GM13977 (cell line): Measurements from ENCODE around the gene PPP1R15B.
A peak's percentile ranks its signal among the peaks of the same experiment; 100 is the strongest.

Experiments
- DNase-seq: peaks from one replicate; pipeline ENCODE4 v3.0.0; 2012; ENCODE audit warnings: low spot score
- CTCF ChIP-seq: IDR thresholded peaks from 2 replicates; pipeline ENCODE4 v1.5.1; 2012; ENCODE audit warnings: mild to moderate bottlenecking, control low read depth; ENCODE audit not compliant: insufficient read depth; ENCODE audit errors: extremely low read depth, missing control alignments
- in situ Hi-C: fragments of 300-500 bp; cut with MboI; formaldehyde crosslinking; loops from one replicate; pipeline ENCODE4 v1.12.0; 2022; ENCODE audit warnings: low sequenced_read_pairs, low pct_unique_long_range_greater_than_20kb, mixed read lengths, inconsistent platforms; ENCODE audit not compliant: unreplicated experiment

Gene PPP1R15B

DNA sequence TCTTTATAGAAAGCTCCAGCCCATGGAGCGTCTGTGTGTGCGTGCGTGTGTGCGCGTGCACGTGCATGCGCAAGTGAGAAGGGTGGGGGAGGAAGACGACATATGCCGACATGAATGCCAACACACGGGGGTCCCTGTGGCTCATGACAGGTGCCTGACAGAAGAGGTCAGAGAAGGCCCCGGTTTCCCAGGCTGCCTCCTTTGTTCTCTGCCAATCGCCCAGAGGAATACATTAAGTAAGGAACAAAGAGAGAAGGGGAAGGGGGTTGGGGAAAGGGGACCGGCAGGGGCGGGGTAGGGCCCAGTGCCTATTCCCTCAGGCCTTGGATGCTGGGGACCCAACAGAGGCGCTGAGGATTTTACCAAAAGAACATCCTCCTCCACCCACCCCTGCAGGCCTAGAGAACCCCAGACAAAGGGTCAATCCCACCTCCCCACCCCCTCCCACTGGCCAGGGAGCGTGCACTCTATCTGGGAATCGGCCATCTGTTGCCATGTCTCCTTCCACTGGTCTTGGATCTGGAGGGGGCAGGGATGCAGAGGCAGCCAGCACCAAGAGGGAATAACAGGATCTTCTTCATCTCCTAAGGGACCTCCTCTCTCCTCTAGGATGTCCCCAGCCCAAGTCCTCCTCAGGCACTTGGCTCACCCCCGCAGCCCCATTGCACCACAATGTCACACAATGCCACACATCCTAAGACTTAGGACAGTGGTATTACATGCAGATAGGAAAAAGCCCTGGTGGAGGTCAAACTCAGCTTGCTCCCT is 43.6 kb upstream of the PPP1R15B start:
- no peak for DNase-seq
- in situ Hi-C loops: no loop called here
- TF ChIP-seq CTCF: no peak

DNA sequence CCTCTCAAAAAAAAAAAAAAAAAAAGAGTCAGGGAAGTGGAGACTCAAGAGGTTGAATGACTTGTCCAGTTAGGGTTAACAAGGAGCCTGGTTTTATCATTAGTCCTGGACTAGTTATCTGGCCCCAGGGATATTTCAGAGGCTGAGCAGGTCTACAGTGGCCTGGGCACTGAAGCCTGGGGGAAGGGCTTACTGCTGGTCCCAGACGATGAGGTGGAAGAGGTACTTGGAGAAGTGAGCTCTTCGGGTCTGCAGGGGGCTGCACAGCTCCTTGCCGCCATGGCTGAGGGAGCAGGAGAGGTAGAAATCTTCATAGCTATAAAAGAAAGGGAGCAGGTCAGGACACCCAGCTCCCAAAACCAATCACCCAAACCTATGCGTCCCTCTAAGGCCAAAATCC is 42.9 kb upstream of the PPP1R15B start:
- in situ Hi-C loops: no loop called here
- DNase-seq: no peak
- TF ChIP-seq CTCF: no peak

GRCh38 chr1:204453141-204453772 is 41.6 kb upstream of the PPP1R15B start:
- peak; percentile 85 for DNase-seq
- in situ Hi-C loops: no loop called here
- TF ChIP-seq CTCF: no peak

- in situ Hi-C loops: no loop called here
- DNase-seq: no peak
- no peak for TF ChIP-seq CTCF
These were observed 39.9 kb upstream of the PPP1R15B start for GRCh38 chr1:204451352-204452124.

- no peak for TF ChIP-seq CTCF
- in situ Hi-C loops: no loop called here
- no peak for DNase-seq
These were observed 39.0 kb upstream of the PPP1R15B start for GRCh38 chr1:204450461-204451257.
